ENCODE data around the gene KRTAP12-3.
"Not testable (repeated sequence)": the region's sequence is repeated elsewhere in the genome, so short reads cannot be mapped to it uniquely, and the experiment has no call there.

KRTAP12-3 gene

GRCh38 chr21:44643741-44644310 is 13.9 kb upstream of the KRTAP12-3 start:
- 91% methylated on average over 14 of the region's 14 CpGs for WGBS
- Histone ChIP-seq H3K27ac (ENCODE audit: low read depth, low read length) (no peak overlapping the region), H3K27me3 (ENCODE audit: insufficient read depth, low read length) (no peaks in the 10 kb centered on the region), H3K36me3 (ENCODE audit: insufficient read depth, low read length) (no peaks in the 10 kb centered on the region), H3K4me3 (ENCODE audit: low read length) (no peak overlapping the region), H3K9me3 (ENCODE audit: insufficient read depth, low read depth, low read length) (peaks cover 17% of the 10 kb centered on the region), H3K4me1 (ENCODE audit: insufficient read depth, low read length) (no peaks in the 10 kb centered on the region), H3K9ac (ENCODE audit: low read depth, low read length) (no peak overlapping the region)

- no peaks in the 10 kb centered on the region for H3K36me3 ChIP-seq (ENCODE audit: insufficient read depth, low read length)
- H3K9ac ChIP-seq (ENCODE audit: low read depth, low read length) = no peak overlapping the region
- H3K9me3 ChIP-seq (ENCODE audit: insufficient read depth, low read depth, low read length) = peaks cover 17% of the 10 kb centered on the region
- no peaks in the 10 kb centered on the region for H3K4me1 ChIP-seq (ENCODE audit: insufficient read depth, low read length)
- 100% methylated on average over 1 of the region's 2 CpGs for WGBS
- no peak overlapping the region for H3K4me3 ChIP-seq (ENCODE audit: low read length)
- no peak overlapping the region for H3K27ac ChIP-seq (ENCODE audit: low read depth, low read length)
- no peaks in the 10 kb centered on the region for H3K27me3 ChIP-seq (ENCODE audit: insufficient read depth, low read length)
Observed at GRCh38 chr21:44644878-44645277, 12.9 kb upstream of the KRTAP12-3 start.

- not testable (repeated sequence) for H3K27me3 ChIP-seq (ENCODE audit: insufficient read depth, low read length); H3K27ac ChIP-seq (ENCODE audit: low read depth, low read length); H3K4me3 ChIP-seq (ENCODE audit: low read length); H3K36me3 ChIP-seq (ENCODE audit: insufficient read depth, low read length); H3K4me1 ChIP-seq (ENCODE audit: insufficient read depth, low read length); H3K9ac ChIP-seq (ENCODE audit: low read depth, low read length)
- 87% methylated on average over 21 of the region's 21 CpGs for WGBS
- peaks cover 17% of the 10 kb centered on the region for H3K9me3 ChIP-seq (ENCODE audit: insufficient read depth, low read depth, low read length)
Observed at GRCh38 chr21:44646366-44647221, 11.1 kb upstream of the KRTAP12-3 start, which contains the start of gene KRTAP10-11. KRTAP10-11 (plus strand) TSS chr21:44646414; CDS start chr21:44646459, 45 bp downstream.

GRCh38 chr21:44647222-44647552 is 10.5 kb upstream of the KRTAP12-3 start:
- no peaks in the 10 kb centered on the region for H3K27me3 ChIP-seq (ENCODE audit: insufficient read depth, low read length)
- H3K9me3 ChIP-seq (ENCODE audit: insufficient read depth, low read depth, low read length) = peaks cover 17% of the 10 kb centered on the region
- no peak overlapping the region for H3K9ac ChIP-seq (ENCODE audit: low read depth, low read length)
- H3K27ac ChIP-seq (ENCODE audit: low read depth, low read length) = no peak overlapping the region
- H3K36me3 ChIP-seq (ENCODE audit: insufficient read depth, low read length) = no peaks in the 10 kb centered on the region
- WGBS = 81% methylated on average over 8 of the region's 8 CpGs
- H3K4me1 ChIP-seq (ENCODE audit: insufficient read depth, low read length) = no peaks in the 10 kb centered on the region
- no peak overlapping the region for H3K4me3 ChIP-seq (ENCODE audit: low read length)

GRCh38 chr21:44648557-44649311 is 9.0 kb upstream of the KRTAP12-3 start:
- H3K27me3 ChIP-seq (ENCODE audit: insufficient read depth, low read length) = no peaks in the 10 kb centered on the region
- H3K36me3 ChIP-seq (ENCODE audit: insufficient read depth, low read length) = no peaks in the 10 kb centered on the region
- no peak overlapping the region for H3K4me3 ChIP-seq (ENCODE audit: low read length)
- no peaks in the 10 kb centered on the region for H3K4me1 ChIP-seq (ENCODE audit: insufficient read depth, low read length)
- H3K9ac ChIP-seq (ENCODE audit: low read depth, low read length) = no peak overlapping the region
- H3K27ac ChIP-seq (ENCODE audit: low read depth, low read length) = no peak overlapping the region
- 92% methylated on average over 33 of the region's 33 CpGs for WGBS
- peaks cover 14% of the 10 kb centered on the region for H3K9me3 ChIP-seq (ENCODE audit: insufficient read depth, low read depth, low read length)

- Histone ChIP-seq H3K9me3 (ENCODE audit: insufficient read depth, low read depth, low read length) (peaks cover 6% of the 10 kb centered on the region; the same call in 1 of the 2 replicates), H3K27me3 (ENCODE audit: insufficient read depth, low read length) (no peaks in the 10 kb centered on the region), H3K4me1 (ENCODE audit: insufficient read depth, low read length) (no peaks in the 10 kb centered on the region), H3K9ac (ENCODE audit: low read depth, low read length) (no peak overlapping the region), H3K4me3 (ENCODE audit: low read length) (no peak overlapping the region), H3K27ac (ENCODE audit: low read depth, low read length) (no peak overlapping the region), H3K36me3 (ENCODE audit: insufficient read depth, low read length) (no peaks in the 10 kb centered on the region)
- 94% methylated on average over 18 of the region's 18 CpGs for WGBS
Observed at GRCh38 chr21:44649521-44650100, 8.1 kb upstream of the KRTAP12-3 start.

- H3K4me1 ChIP-seq (ENCODE audit: insufficient read depth, low read length) = no peaks in the 10 kb centered on the region
- H3K36me3 ChIP-seq (ENCODE audit: insufficient read depth, low read length) = no peaks in the 10 kb centered on the region
- WGBS = 92% methylated on average over 20 of the region's 20 CpGs
- no peaks in the 10 kb centered on the region for H3K27me3 ChIP-seq (ENCODE audit: insufficient read depth, low read length)
- no peaks in the 10 kb centered on the region for H3K9me3 ChIP-seq (ENCODE audit: insufficient read depth, low read depth, low read length)
- no peak overlapping the region for H3K27ac ChIP-seq (ENCODE audit: low read depth, low read length)
- H3K4me3 ChIP-seq (ENCODE audit: low read length) = no peak overlapping the region
- no peak overlapping the region for H3K9ac ChIP-seq (ENCODE audit: low read depth, low read length)
Observed at GRCh38 chr21:44650265-44650972, 7.3 kb upstream of the KRTAP12-3 start.

- H3K4me1 ChIP-seq (ENCODE audit: insufficient read depth, low read length) = no peaks in the 10 kb centered on the region
- no peaks in the 10 kb centered on the region for H3K9me3 ChIP-seq (ENCODE audit: insufficient read depth, low read depth, low read length)
- WGBS = 95% methylated on average over 12 of the region's 12 CpGs
- no peak overlapping the region for H3K27ac ChIP-seq (ENCODE audit: low read depth, low read length)
- no peak overlapping the region for H3K4me3 ChIP-seq (ENCODE audit: low read length)
- no peaks in the 10 kb centered on the region for H3K27me3 ChIP-seq (ENCODE audit: insufficient read depth, low read length)
- no peak overlapping the region for H3K9ac ChIP-seq (ENCODE audit: low read depth, low read length)
- no peaks in the 10 kb centered on the region for H3K36me3 ChIP-seq (ENCODE audit: insufficient read depth, low read length)
Observed at GRCh38 chr21:44650973-44651675, 6.6 kb upstream of the KRTAP12-3 start.

- Histone ChIP-seq H3K27me3 (ENCODE audit: insufficient read depth, low read length) (no peaks in the 10 kb centered on the region), H3K27ac (ENCODE audit: low read depth, low read length) (no peak overlapping the region), H3K4me3 (ENCODE audit: low read length) (no peak overlapping the region), H3K36me3 (ENCODE audit: insufficient read depth, low read length) (no peaks in the 10 kb centered on the region), H3K9me3 (ENCODE audit: insufficient read depth, low read depth, low read length) (no peaks in the 10 kb centered on the region), H3K9ac (ENCODE audit: low read depth, low read length) (no peak overlapping the region), H3K4me1 (ENCODE audit: insufficient read depth, low read length) (no peaks in the 10 kb centered on the region)
- WGBS = 83% methylated on average over 14 of the region's 14 CpGs
Observed at GRCh38 chr21:44653123-44653522, 4.6 kb upstream of the KRTAP12-3 start.

Measured in HUES64 (cell line).